NT2/D1 (cell line): Measurements from ENCODE around the gene TOM1L1.

ENCODE experiments used
- DNase-seq: peaks from one replicate; pipeline ENCODE4 v3.0.0-alpha.2; 2011; ENCODE audit warnings: low read depth, low spot score
- H3K27me3 ChIP-seq: 2 replicates; pipeline ENCODE4 v1.6.0; 2011; ENCODE audit warnings: mild to moderate bottlenecking; ENCODE audit not compliant: insufficient read length, insufficient read depth
- H3K36me3 ChIP-seq: 2 replicates; pipeline ENCODE4 v1.6.1; 2011; ENCODE audit warnings: mild to moderate bottlenecking, low read length, mixed read lengths; ENCODE audit not compliant: insufficient read depth, insufficient read length
- H3K4me1 ChIP-seq: 2 replicates; pipeline ENCODE4 v1.5.1; 2011; ENCODE audit not compliant: insufficient read depth, insufficient read length
- H3K4me3 ChIP-seq: 2 replicates; pipeline ENCODE4 v1.5.1; 2011; ENCODE audit warnings: low read depth; ENCODE audit not compliant: insufficient read length
- H3K9ac ChIP-seq: 2 replicates; pipeline ENCODE4 v1.6.0; 2011; ENCODE audit warnings: low read depth; ENCODE audit not compliant: insufficient read length
- H3K9me3 ChIP-seq: 2 replicates; pipeline ENCODE4 v1.5.1; 2011; ENCODE audit warnings: mild to moderate bottlenecking, low read length; ENCODE audit not compliant: insufficient read depth
- SUZ12 ChIP-seq: IDR thresholded peaks from 2 replicates; pipeline ENCODE4 v1.6.1; 2011; ENCODE audit not compliant: insufficient read length, insufficient read depth; ENCODE audit errors: extremely low read depth
- YY1 ChIP-seq: IDR thresholded peaks from 2 replicates; pipeline ENCODE4 v1.6.1; 2011; ENCODE audit not compliant: insufficient read length, insufficient read depth
- ZNF274 ChIP-seq: IDR thresholded peaks from 2 replicates; pipeline ENCODE4 v1.6.1; 2011; ENCODE audit warnings: mild to moderate bottlenecking, low read depth, low read length

TOM1L1 gene

GRCh38 chr17:54899201-54899600 is 1.5 kb upstream of the TOM1L1 start:
- Histone ChIP-seq H3K36me3 (peaks cover under 1% of the 10 kb centered on the region), H3K4me1 (peaks cover 4% of the 10 kb centered on the region), H3K4me3 (no peak overlapping the region), H3K27me3 (no peaks in the 10 kb centered on the region), H3K9me3 (no peaks in the 10 kb centered on the region), H3K9ac (no peak overlapping the region)
- no peak for DNase-seq
- TF ChIP-seq SUZ12 (no peak), YY1 (no peak), ZNF274 (no peak)

DNA sequence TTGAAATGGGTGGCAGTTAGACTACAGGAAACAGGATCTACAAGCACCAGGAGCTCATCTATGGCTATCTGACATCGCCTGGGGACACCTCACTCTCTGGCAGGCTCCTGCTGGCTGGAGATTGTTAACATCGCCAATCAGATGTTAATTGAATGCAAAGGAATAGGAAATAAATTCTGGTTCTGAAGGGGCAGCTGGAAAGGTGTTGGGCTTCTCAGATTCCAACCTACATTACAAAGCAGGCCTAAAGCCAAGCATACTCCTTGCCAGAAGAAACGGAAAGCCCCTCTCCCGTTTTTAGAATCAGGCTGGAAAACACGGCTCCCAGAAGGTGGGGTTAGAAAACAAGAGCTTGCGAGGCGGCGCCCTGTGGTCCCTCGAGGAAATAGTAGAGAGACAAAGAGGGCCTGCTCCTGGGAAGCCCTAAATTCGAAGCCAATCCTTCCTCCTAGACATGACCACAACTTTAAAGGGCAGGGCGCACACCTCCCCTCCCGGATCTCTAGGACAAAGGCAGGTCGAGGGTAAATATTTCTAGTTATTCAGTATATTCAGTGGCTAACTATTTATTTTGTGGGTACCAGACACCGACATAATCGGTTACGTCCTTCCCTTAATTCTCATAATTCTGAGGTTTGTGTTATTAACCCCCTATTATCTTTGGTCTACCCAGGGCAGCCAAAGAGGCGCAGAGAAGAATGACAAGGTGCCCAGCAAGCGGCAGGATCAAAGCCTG is 763 bp upstream of the TOM1L1 start:
- peak; percentile 36 for DNase-seq
- Histone ChIP-seq H3K36me3 (peaks cover 5% of the 10 kb centered on the region), H3K27me3 (no peaks in the 10 kb centered on the region), H3K9ac (peak overlapping the region; percentile 92), H3K9me3 (no peaks in the 10 kb centered on the region), H3K4me1 (peaks cover 4% of the 10 kb centered on the region), H3K4me3 (peak overlapping the region; percentile 80)
- TF ChIP-seq ZNF274 (no peak), YY1 (no peak), SUZ12 (no peak)

- Histone ChIP-seq H3K9me3 (no peaks in the 10 kb centered on the region), H3K4me1 (peaks cover 4% of the 10 kb centered on the region), H3K27me3 (no peaks in the 10 kb centered on the region), H3K9ac (peak overlapping the region; percentile 92), H3K4me3 (peak overlapping the region; percentile 80), H3K36me3 (peaks cover 15% of the 10 kb centered on the region)
- no peak for TF ChIP-seq YY1
- no peak for TF ChIP-seq ZNF274
- no peak for TF ChIP-seq SUZ12
- DNase-seq, result no peak
Observed at GRCh38 chr17:54901230-54901822, 674 bp downstream of the TOM1L1 start.

- H3K9ac ChIP-seq, result no peak overlapping the region
- no peaks in the 10 kb centered on the region for H3K9me3 ChIP-seq
- H3K27me3 ChIP-seq, result no peaks in the 10 kb centered on the region
- TF ChIP-seq SUZ12 (no peak), YY1 (no peak), ZNF274 (no peak)
- H3K4me1 ChIP-seq, result peaks cover 4% of the 10 kb centered on the region
- H3K36me3 ChIP-seq, result peaks cover 21% of the 10 kb centered on the region
- H3K4me3 ChIP-seq, result peak overlapping the region; percentile 80
- no peak for DNase-seq
Observed at GRCh38 chr17:54902017-54902416, 1.4 kb downstream of the TOM1L1 start.

- Histone ChIP-seq H3K4me1 (peaks cover 4% of the 10 kb centered on the region), H3K9me3 (no peaks in the 10 kb centered on the region), H3K4me3 (no peak overlapping the region), H3K27me3 (no peaks in the 10 kb centered on the region), H3K36me3 (peaks cover 27% of the 10 kb centered on the region), H3K9ac (no peak overlapping the region)
- TF ChIP-seq YY1 (no peak), SUZ12 (no peak), ZNF274 (no peak)
- no peak for DNase-seq
Observed at GRCh38 chr17:54902611-54903010, 2.0 kb downstream of the TOM1L1 start.

DNA sequence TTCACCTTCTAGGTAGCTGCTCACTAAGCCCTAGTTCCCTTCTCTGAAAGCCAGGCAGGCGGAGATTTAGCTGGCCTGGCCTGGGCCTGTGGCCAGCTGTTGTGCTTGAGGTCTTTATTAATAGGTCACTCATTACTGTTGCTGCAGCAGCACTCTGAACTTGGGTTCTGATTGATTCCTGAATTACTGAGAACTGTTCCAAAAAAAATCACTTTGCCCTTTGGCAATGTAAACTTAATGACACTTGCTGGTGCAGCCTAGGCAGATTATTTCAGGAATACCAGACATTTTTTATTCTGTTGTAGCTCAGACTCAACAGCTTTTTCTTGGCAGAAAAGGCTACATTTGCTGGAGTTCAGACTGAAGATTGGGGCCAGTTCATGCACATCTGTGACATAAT is 2.7 kb downstream of the TOM1L1 start:
- peaks cover 4% of the 10 kb centered on the region for H3K4me1 ChIP-seq
- DNase-seq, result no peak
- peaks cover 34% of the 10 kb centered on the region for H3K36me3 ChIP-seq
- no peaks in the 10 kb centered on the region for H3K27me3 ChIP-seq
- no peak overlapping the region for H3K4me3 ChIP-seq
- H3K9ac ChIP-seq, result no peak overlapping the region
- TF ChIP-seq SUZ12, result no peak
- no peak for TF ChIP-seq ZNF274
- no peak for TF ChIP-seq YY1
- H3K9me3 ChIP-seq, result no peaks in the 10 kb centered on the region

GRCh38 chr17:54906683-54907082 is 6.0 kb downstream of the TOM1L1 start:
- Histone ChIP-seq H3K4me1 (no peaks in the 10 kb centered on the region), H3K36me3 (peaks cover 44% of the 10 kb centered on the region), H3K4me3 (no peak overlapping the region), H3K27me3 (no peaks in the 10 kb centered on the region), H3K9ac (no peak overlapping the region), H3K9me3 (no peaks in the 10 kb centered on the region)
- TF ChIP-seq SUZ12, result no peak
- TF ChIP-seq YY1, result no peak
- no peak for TF ChIP-seq ZNF274
- no peak for DNase-seq
